ENCODE measurements around the gene SETBP1.

Gene SETBP1

GRCh38 chr18:45107425-45107824 is 426.7 kb downstream of the SETBP1 start:
- no peak overlapping the region for H3K27ac ChIP-seq

GRCh38 chr18:45108754-45109153 is 428.1 kb downstream of the SETBP1 start:
- H3K27ac ChIP-seq: no peak overlapping the region

More at GRCh38 chr18:45107425-45107824, 426.7 kb downstream of the SETBP1 start:
- TF ChIP-seq CTCF (conservative IDR thresholded peaks at IDR 0.05): no peak

DNA sequence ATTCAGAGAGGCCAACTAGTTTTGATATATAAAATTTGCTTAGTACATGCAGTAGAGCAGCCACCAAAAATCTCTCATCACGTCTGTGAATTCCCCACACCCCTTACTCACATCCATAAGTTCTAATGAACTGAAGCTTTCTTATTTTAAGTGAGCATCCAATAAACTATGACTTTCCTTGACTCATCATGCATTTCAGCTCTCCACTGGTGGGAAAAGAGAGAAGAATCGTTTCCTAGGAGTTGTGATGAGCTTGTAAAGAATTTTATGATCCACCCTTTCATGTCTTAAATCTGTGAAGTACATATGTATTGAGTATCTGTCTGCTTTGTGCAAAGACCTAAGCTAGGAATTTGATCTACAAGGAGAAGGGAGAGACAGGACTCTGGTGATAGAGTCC is 428.6 kb downstream of the SETBP1 start:
- no peak for TF ChIP-seq CTCF (conservative IDR thresholded peaks at IDR 0.05)

More at GRCh38 chr18:45108754-45109153, 428.1 kb downstream of the SETBP1 start:
- TF ChIP-seq CTCF (conservative IDR thresholded peaks at IDR 0.05): no peak

DNA sequence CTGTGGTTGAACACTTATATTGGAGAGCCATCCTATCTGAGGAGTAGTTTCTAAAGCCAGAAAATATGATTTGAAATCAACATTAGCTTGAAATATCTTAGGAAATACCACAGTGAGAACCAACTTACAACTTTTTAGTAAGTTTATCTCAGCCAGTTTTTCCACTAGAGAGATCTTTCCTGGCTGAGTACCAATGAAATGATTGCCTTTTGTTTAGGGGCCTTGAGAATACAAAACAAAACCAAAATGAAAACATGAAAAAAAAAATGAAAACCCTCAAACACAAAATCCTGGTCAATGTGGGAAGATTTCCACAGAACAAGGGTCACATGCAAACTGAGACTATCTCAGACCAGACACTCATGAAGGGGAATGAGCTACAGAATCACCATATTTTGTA is 429.0 kb downstream of the SETBP1 start:
- TF ChIP-seq CTCF (conservative IDR thresholded peaks at IDR 0.05): no peak
- no peak overlapping the region for H3K27ac ChIP-seq

More for the DNA sequence above, 428.6 kb downstream of the SETBP1 start:
- H3K27ac ChIP-seq: no peak overlapping the region

GRCh38 chr18:45110577-45111501 is 430.2 kb downstream of the SETBP1 start:
- no peak overlapping the region for H3K27ac ChIP-seq
- TF ChIP-seq CTCF (conservative IDR thresholded peaks at IDR 0.05): no peak

DNA sequence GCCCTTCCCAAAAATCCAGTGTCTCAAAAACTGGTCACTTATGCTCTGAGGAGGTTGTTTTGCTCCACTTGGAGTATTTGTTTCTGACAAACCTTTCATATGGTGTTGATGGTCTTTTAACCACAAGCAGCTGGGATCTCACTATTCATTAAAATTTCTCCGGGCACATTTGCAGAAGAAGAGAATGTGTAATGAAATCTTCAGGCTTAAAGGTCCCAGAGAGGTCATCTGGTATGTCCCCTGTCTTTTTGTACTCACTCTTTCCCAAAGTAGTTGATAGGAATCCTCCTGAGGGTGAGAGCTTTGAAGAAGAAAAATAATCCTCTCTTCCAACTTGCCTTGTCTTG is 430.8 kb downstream of the SETBP1 start:
- no peak overlapping the region for H3K27ac ChIP-seq
- no peak for TF ChIP-seq CTCF (conservative IDR thresholded peaks at IDR 0.05)

GRCh38 chr18:45112682-45113081 is 432.0 kb downstream of the SETBP1 start:
- H3K27ac ChIP-seq: no peak overlapping the region
- no peak for TF ChIP-seq CTCF (conservative IDR thresholded peaks at IDR 0.05)
